RWPE1 (cell line): ENCODE data around the gene NPM1.
"Not testable (repeated sequence)": the region's sequence is repeated elsewhere in the genome, so short reads cannot be mapped to it uniquely, and the experiment has no call there.

Experiments used
- CTCF ChIA-PET: fragments of 350-600 bp; sonication (Branson Sonifier 250); formaldehyde crosslinking; extraction: SDS; loops from one replicate; lab custom pipeline; 2021; lab: Yijun Ruan, JAX
- POLR2A ChIA-PET: fragments of 400-600 bp; formaldehyde crosslinking; extraction: SDS; loops from one replicate; lab custom pipeline; 2020; ENCODE audit warnings: antibody characterized with exemption; ENCODE audit not compliant: low non-redundant PET; lab: Yijun Ruan, JAX
- DNase-seq: peaks from one replicate; pipeline ENCODE4 v3.0.0; 2012; ENCODE audit warnings: low spot score
- H3K27ac ChIP-seq: fragments of 450-650 bp; 2 replicates; pipeline ENCODE4 v1.5.1; 2017
- CTCF ChIP-seq: fragments of 450-650 bp; conservative IDR thresholded peaks from 2 replicates; pipeline ENCODE4 v1.5.1; 2017; ENCODE audit warnings: low read depth, mild to moderate bottlenecking

NPM1 gene

GRCh38 chr5:171390883-171391677 is 3.4 kb downstream of the NPM1 start:
- CTCF ChIA-PET, result no interaction called here

GRCh38 chr5:171391996-171392577 is 4.4 kb downstream of the NPM1 start:
- peak overlapping the region; percentile 37 for H3K27ac ChIP-seq
- DNase-seq, result no peak
- TF ChIP-seq CTCF, result no peak
- ChIA-PET CTCF (interaction anchor here (0.5 to 2.0 kb wide), 3 partner anchors 9 to 21 kb away, joined by 3 to 6 read pairs (median 4); no protein-coding TSS in a partner anchor), POLR2A (interaction anchor here (0.7 kb wide), 1 partner anchor 1181 kb away, joined by 3 read pairs; no protein-coding TSS in a partner anchor)

More at GRCh38 chr5:171390883-171391677, 3.4 kb downstream of the NPM1 start:
- DNase-seq, result no peak
- H3K27ac ChIP-seq, result no peak overlapping the region
- POLR2A ChIA-PET, result no interaction called here
- TF ChIP-seq CTCF, result no peak

GRCh38 chr5:171392585-171393159 is 5.0 kb downstream of the NPM1 start:
- no peak overlapping the region for H3K27ac ChIP-seq
- no peak for TF ChIP-seq CTCF
- ChIA-PET CTCF (interaction anchor here (1.2 to 2.0 kb wide), 2 partner anchors 13 to 20 kb away, joined by 4 to 6 read pairs; no protein-coding TSS in a partner anchor), POLR2A (interaction anchor here (0.7 kb wide), 1 partner anchor 1181 kb away, joined by 3 read pairs; no protein-coding TSS in a partner anchor)
- no peak for DNase-seq

GRCh38 chr5:171395042-171395441 is 7.4 kb downstream of the NPM1 start:
- CTCF ChIA-PET, result interaction anchor here (0.6 kb wide), 1 partner anchor 11 kb away, joined by 3 read pairs; no protein-coding TSS in a partner anchor
- DNase-seq, result no peak
- peak overlapping the region; percentile 25; the same call in 1 of the 2 replicates for H3K27ac ChIP-seq
- POLR2A ChIA-PET, result no interaction called here
- no peak for TF ChIP-seq CTCF

- DNase-seq, H3K27ac ChIP-seq, POLR2A ChIA-PET: not testable (repeated sequence)
- CTCF ChIA-PET, result interaction anchor here (0.7 kb wide), 2 partner anchors 64 to 456 kb away, joined by 3 to 4 read pairs; no protein-coding TSS in a partner anchor
These were observed 8.9 kb downstream of the NPM1 start for GRCh38 chr5:171396583-171396982.

GRCh38 chr5:171397190-171397589 is 9.5 kb downstream of the NPM1 start:
- no peak for DNase-seq
- TF ChIP-seq CTCF, result no peak
- ChIA-PET POLR2A (no interaction called here), CTCF (no interaction called here)
- H3K27ac ChIP-seq, result no peak overlapping the region
